Dendritic cell treated with granulocyte-macrophage colony-stimulating factor and Interleukin-4, amounts not matched to agents 40 ng/mL and 50 ng/mL, for 4 days (primary cell): ENCODE results near the gene TBR1.

Experiments
- H3K27ac Mint-ChIP-seq: one replicate; pipeline ENCODE4 v1.8.0; 2022; ENCODE audit warnings: mild to moderate bottlenecking, mixed read lengths
- H3K27me3 Mint-ChIP-seq: one replicate; pipeline ENCODE4 v1.8.0; 2022; ENCODE audit warnings: mild to moderate bottlenecking, mixed read lengths
- H3K36me3 Mint-ChIP-seq: one replicate; pipeline ENCODE4 v1.8.0; 2022; ENCODE audit warnings: low read depth, mixed read lengths
- H3K4me1 Mint-ChIP-seq: one replicate; pipeline ENCODE4 v1.8.0; 2022; ENCODE audit warnings: low read depth, mixed read lengths
- H3K4me3 Mint-ChIP-seq: one replicate; pipeline ENCODE4 v1.8.0; 2022; ENCODE audit warnings: mild to moderate bottlenecking, moderate library complexity, mixed read lengths
- H3K9me3 Mint-ChIP-seq: one replicate; pipeline ENCODE4 v1.8.0; 2022; ENCODE audit warnings: mixed read lengths
- intact Hi-C: fragments of 100-400 bp; cut with micrococcal nuclease; formaldehyde crosslinking; loops from one replicate; pipeline ENCODE4 v1.15.0; 2022

Gene TBR1

GRCh38 chr2:161400076-161400475 is 16.0 kb upstream of the TBR1 start:
- H3K27ac Mint-ChIP-seq = no peak overlapping the region
- no peaks in the 10 kb centered on the region for H3K9me3 Mint-ChIP-seq
- H3K4me1 Mint-ChIP-seq = no peaks in the 10 kb centered on the region

DNA sequence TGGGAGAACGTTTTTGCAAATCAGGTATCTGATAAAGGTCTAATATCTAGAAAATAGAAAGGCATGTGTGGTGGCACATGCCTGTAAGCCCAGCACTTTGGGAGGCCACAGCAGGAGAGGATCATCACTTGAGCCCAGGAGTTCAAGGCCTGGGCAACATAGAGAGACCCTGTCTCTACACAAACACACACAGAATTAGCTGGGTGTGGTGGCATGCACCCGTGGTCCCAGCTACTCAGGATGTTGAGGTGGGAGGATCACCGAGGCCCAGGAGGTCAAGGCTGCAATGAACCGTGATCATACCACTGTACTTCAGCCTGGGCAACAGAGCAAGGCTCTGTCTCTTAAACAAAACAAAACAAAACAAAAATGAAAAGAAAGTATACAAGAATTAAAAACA is 13.8 kb upstream of the TBR1 start:
- H3K9me3 Mint-ChIP-seq = no peaks in the 10 kb centered on the region
- H3K36me3 Mint-ChIP-seq = peaks cover 15% of the 10 kb centered on the region
- H3K4me3 Mint-ChIP-seq = no peak overlapping the region
- H3K27ac Mint-ChIP-seq = no peak overlapping the region
- H3K27me3 Mint-ChIP-seq = no peaks in the 10 kb centered on the region
- intact Hi-C loops = no loop called here
- no peaks in the 10 kb centered on the region for H3K4me1 Mint-ChIP-seq

More at GRCh38 chr2:161400076-161400475, 16.0 kb upstream of the TBR1 start:
- no peaks in the 10 kb centered on the region for H3K27me3 Mint-ChIP-seq
- H3K36me3 Mint-ChIP-seq = peaks cover 36% of the 10 kb centered on the region
- no peak overlapping the region for H3K4me3 Mint-ChIP-seq
- intact Hi-C loops = no loop called here

DNA sequence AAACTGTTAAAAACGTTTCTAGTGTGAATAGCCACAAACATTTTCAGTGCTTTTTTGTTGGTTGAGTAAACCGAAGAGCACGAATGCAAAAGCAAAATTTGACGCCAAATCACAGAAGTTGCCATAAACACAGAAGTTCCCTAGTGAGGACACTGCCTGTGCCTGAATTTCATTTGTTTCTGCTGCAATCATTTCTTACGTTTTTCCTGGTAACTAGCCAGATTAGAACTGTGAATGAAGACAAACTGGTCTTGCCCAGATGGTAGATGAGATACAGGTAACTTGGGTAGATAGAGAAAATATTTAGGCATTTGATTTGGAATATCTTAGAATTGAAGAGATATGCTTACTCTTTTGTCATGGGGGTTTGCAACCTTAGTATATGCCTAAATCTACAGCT is 9.8 kb upstream of the TBR1 start:
- Mint-ChIP-seq H3K4me3 (no peak overlapping the region), H3K27ac (no peak overlapping the region), H3K9me3 (no peaks in the 10 kb centered on the region), H3K27me3 (no peaks in the 10 kb centered on the region), H3K36me3 (peaks cover 10% of the 10 kb centered on the region), H3K4me1 (no peaks in the 10 kb centered on the region)
- intact Hi-C loops = no loop called here

DNA sequence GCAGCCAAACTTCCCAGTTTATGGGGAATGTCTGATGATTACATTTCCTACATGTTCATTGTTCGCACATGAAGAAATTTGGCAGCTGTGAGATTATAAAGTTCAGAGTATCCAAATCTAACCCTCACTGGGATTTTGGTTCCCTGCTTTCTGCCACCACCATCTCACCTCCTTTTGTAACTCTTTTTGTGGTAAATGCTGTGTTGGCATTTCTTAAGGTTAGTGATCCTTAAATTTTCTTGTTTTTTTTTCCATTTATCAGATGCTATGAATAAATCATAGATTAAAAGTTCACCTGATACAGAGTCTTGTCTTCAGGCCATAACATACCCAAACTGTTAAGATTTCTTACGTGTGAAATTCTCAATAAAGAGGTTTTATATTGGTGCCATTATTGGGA is 8.5 kb upstream of the TBR1 start:
- Mint-ChIP-seq H3K9me3 (no peaks in the 10 kb centered on the region), H3K36me3 (peaks cover 16% of the 10 kb centered on the region), H3K4me1 (no peaks in the 10 kb centered on the region), H3K27me3 (no peaks in the 10 kb centered on the region), H3K4me3 (no peak overlapping the region), H3K27ac (no peak overlapping the region)
- intact Hi-C loops = no loop called here

GRCh38 chr2:161409308-161409907 is 6.7 kb upstream of the TBR1 start:
- intact Hi-C loops = no loop called here
- H3K9me3 Mint-ChIP-seq = no peaks in the 10 kb centered on the region

DNA sequence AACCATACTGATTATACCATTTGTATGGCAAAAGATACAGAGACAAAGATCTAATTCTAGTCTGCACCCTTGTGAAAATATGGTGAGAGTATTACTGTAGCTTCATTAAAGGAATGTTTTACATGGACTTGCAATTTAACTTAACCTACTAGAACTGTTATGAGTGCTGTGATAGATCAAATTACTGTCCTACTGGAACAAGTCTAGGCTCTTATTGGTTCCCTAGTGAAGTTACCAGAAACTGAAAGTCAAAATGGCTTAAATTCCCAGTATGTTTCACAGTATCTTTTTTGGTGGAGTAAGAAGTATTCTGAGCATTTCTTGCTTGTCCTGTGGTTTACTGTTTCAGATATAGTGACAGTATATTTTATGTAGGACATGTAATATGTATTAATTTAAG is 3.8 kb upstream of the TBR1 start:
- Mint-ChIP-seq H3K27me3 (peaks cover 47% of the 10 kb centered on the region), H3K36me3 (peaks cover 16% of the 10 kb centered on the region), H3K4me1 (peaks cover 38% of the 10 kb centered on the region), H3K4me3 (no peak overlapping the region), H3K27ac (no peak overlapping the region), H3K9me3 (no peaks in the 10 kb centered on the region)
- intact Hi-C loops = no loop called here

More at GRCh38 chr2:161409308-161409907, 6.7 kb upstream of the TBR1 start:
- Mint-ChIP-seq H3K4me3 (no peak overlapping the region), H3K27ac (no peak overlapping the region), H3K27me3 (peaks cover 18% of the 10 kb centered on the region), H3K4me1 (peaks cover 8% of the 10 kb centered on the region), H3K36me3 (peaks cover 16% of the 10 kb centered on the region)

GRCh38 chr2:161414042-161415033 is 1.8 kb upstream of the TBR1 start:
- no peak overlapping the region for H3K27ac Mint-ChIP-seq
- H3K27me3 Mint-ChIP-seq = peaks cover 67% of the 10 kb centered on the region
- H3K9me3 Mint-ChIP-seq = no peaks in the 10 kb centered on the region
- intact Hi-C loops = no loop called here
- peaks cover 9% of the 10 kb centered on the region for H3K36me3 Mint-ChIP-seq
- peak overlapping the region; percentile 70 for H3K4me3 Mint-ChIP-seq
- peaks cover 49% of the 10 kb centered on the region for H3K4me1 Mint-ChIP-seq

DNA sequence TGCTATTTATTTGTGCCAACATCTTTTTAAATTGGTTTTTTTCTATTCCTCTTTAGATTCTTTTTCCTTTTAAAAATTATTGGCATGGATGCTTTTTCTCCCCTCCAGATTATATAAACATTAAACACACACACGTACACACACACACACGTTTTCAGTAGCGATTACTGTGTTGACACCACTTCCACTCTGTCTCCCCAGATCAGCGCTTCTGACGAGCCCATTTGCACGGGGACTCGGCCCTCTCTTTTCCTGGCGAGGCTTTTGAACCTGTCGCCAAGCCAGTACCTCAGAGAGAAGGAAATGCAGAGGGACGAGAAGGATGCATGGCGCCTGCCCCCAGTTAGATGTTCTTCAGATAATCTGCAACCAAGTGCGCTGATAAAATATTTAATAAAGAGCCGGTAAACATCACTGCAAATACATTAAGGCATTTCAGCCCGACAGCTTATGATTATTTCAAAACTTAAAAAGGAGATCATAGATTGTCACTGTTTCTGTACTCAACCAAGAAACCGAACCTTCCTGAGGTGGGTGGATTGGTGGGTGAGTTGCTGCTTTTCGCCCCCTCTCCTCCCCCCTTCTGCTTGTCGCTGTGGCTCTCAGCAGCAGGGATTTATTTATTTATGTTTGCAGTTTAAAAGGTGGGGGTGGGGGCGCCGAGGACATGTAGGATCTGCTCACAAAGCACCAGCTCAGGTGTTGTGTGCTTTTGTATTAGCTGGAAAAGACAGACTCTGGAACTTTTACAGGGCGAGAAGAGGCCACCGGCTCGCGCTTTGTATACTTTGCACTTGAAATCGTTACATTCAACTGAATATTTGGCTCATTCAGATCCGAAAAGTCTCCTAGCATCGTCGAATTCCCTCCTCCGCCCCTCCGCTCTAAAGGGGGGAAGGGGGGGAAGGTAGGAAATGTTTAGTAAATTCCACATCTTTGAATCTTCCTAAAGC is 787 bp upstream of the TBR1 start:
- intact Hi-C loops = no loop called here
- Mint-ChIP-seq H3K4me1 (peaks cover 49% of the 10 kb centered on the region), H3K9me3 (no peaks in the 10 kb centered on the region), H3K36me3 (peaks cover 9% of the 10 kb centered on the region), H3K27ac (no peak overlapping the region), H3K4me3 (peak overlapping the region; percentile 70), H3K27me3 (peaks cover 74% of the 10 kb centered on the region)

DNA sequence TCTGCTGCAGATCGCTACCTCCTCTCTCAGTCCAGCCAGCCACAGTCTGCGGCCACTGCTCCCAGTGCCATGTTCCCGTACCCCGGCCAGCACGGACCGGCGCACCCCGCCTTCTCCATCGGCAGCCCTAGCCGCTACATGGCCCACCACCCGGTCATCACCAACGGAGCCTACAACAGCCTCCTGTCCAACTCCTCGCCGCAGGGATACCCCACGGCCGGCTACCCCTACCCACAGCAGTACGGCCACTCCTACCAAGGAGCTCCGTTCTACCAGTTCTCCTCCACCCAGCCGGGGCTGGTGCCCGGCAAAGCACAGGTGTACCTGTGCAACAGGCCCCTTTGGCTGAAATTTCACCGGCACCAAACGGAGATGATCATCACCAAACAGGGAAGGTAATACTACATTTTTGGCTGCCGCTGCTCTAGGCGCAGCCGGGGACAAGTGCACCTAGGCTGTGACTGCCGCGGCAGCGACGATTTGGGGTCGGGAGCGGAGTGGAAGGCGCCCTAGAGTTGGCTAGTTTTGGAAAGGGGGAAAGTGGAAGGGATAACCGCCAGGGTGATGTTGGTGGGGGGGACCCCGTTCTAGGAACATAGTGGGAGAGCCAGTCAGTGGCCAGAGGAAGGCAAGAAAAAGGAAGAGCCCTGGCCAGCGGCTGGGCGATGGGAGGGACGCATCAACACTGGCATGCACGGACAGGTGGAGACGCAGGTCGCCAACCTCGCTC is 776 bp downstream of the TBR1 start:
- no peak overlapping the region for H3K27ac Mint-ChIP-seq
- H3K27me3 Mint-ChIP-seq = peaks cover 90% of the 10 kb centered on the region
- intact Hi-C loops = no loop called here
- H3K4me3 Mint-ChIP-seq = no peak overlapping the region
- H3K9me3 Mint-ChIP-seq = no peaks in the 10 kb centered on the region
- no peaks in the 10 kb centered on the region for H3K36me3 Mint-ChIP-seq
- H3K4me1 Mint-ChIP-seq = peaks cover 49% of the 10 kb centered on the region

DNA sequence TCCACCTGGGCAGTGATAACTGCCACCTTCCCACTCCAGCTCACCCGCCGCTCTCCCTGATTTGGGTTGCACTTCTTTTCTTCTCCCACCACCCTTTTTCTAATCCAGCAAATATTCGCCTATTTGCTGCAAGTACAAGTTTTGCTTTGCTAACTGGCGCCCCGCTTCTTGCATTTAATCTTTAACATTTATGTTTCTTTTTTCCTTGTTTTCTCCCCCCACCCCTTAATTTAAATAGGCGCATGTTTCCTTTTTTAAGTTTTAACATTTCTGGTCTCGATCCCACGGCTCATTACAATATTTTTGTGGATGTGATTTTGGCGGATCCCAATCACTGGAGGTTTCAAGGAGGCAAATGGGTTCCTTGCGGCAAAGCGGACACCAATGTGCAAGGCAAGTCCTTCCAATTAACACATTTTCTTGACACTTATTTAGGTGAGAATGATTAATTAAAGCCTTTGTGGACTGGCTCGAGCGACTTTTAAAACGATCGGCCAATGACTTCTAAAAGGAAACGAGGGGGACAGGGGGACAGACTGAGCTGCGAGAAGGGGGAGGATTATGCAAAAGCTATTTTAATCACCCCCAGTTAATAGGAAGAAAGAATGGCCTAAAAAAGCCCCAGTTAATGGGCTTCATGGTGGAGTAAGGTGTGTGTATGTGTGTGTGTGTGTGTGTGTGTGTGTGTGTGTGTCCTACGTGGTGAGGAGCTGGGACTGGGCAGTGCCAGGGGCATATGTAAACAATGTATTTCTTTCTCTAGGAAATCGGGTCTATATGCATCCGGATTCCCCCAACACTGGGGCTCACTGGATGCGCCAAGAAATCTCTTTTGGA is 1.6 kb downstream of the TBR1 start:
- Mint-ChIP-seq H3K4me3 (no peak overlapping the region), H3K27me3 (peaks cover 98% of the 10 kb centered on the region), H3K4me1 (peaks cover 49% of the 10 kb centered on the region), H3K36me3 (no peaks in the 10 kb centered on the region), H3K27ac (no peak overlapping the region), H3K9me3 (no peaks in the 10 kb centered on the region)
- intact Hi-C loops = no loop called here

- Mint-ChIP-seq H3K4me1 (peaks cover 53% of the 10 kb centered on the region), H3K27me3 (peaks cover 98% of the 10 kb centered on the region), H3K4me3 (no peak overlapping the region), H3K9me3 (no peaks in the 10 kb centered on the region), H3K36me3 (no peaks in the 10 kb centered on the region), H3K27ac (no peak overlapping the region)
- intact Hi-C loops = no loop called here
These were observed 2.2 kb downstream of the TBR1 start for GRCh38 chr2:161418275-161418714.

DNA sequence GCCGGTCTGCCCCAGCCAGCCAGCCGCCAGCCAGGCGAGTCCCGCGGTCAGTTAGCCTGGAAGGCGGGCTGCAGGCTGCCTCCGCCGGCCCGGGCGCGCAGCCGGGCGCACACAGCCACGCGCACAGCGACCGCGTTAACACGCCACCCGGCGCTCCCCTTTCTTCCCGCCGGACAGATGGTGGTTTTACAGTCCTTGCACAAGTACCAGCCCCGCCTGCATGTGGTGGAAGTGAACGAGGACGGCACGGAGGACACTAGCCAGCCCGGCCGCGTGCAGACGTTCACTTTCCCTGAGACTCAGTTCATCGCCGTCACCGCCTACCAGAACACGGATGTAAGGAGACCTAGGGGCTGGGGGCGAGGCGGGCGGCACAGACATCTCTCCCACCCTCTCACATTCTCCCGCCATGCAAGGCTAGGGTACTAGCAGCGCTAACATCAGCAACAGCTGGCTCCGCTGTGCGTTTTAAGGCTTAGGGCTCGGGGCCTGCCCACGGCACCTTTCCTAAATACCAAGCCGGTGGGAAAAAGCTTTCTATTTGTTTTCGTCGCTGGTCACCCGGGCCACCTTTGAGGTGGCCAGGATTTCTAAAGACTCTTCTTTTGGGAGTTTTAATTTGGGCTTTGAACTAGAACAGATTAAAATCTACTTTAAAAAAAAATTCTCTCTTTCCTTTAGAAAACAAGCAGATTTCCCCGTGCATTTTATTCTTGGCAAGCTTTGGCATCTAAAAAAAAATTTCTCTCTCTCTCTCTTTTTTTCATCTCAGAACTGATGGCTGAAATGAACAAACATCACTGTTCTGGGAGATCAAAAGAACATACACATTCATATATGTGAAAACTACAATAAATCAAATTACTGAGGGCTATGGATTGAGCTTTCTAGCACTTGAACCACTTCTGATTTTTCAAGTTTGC is 2.9 kb downstream of the TBR1 start:
- no peak overlapping the region for H3K27ac Mint-ChIP-seq
- H3K4me1 Mint-ChIP-seq = peaks cover 53% of the 10 kb centered on the region
- intact Hi-C loops = no loop called here
- H3K36me3 Mint-ChIP-seq = no peaks in the 10 kb centered on the region
- H3K27me3 Mint-ChIP-seq = peaks cover 96% of the 10 kb centered on the region
- no peaks in the 10 kb centered on the region for H3K9me3 Mint-ChIP-seq
- H3K4me3 Mint-ChIP-seq = no peak overlapping the region
